ENCODE results near the gene SMCO2.
"Not testable (repeated sequence)": the region's sequence is repeated elsewhere in the genome, so short reads cannot be mapped to it uniquely, and the experiment has no call there.

SMCO2 gene

DNA sequence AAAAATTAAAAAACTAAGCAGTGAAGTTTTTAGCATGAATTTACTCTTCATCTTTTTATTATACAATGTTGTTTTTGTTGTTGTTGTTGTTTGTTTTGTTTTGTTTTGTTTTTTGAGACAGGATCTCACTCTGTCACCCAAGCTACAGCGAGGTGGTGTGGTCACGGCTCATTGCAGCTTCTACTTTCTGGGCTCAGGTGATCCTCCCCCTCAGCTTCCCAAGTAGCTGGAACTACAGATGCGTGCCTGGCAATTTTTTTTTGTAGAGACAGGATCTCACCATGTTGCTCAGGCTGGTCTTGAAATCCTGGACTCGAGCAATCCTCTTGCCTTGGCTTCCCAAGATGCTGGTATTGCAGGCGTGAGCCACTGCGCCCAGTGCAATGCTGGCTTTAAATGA is 88.8 kb downstream of the SMCO2 start:
- no peak for DNase-seq (ENCODE audit: extremely low read depth, insufficient read length)
- TF ChIP-seq, protein P1, sequence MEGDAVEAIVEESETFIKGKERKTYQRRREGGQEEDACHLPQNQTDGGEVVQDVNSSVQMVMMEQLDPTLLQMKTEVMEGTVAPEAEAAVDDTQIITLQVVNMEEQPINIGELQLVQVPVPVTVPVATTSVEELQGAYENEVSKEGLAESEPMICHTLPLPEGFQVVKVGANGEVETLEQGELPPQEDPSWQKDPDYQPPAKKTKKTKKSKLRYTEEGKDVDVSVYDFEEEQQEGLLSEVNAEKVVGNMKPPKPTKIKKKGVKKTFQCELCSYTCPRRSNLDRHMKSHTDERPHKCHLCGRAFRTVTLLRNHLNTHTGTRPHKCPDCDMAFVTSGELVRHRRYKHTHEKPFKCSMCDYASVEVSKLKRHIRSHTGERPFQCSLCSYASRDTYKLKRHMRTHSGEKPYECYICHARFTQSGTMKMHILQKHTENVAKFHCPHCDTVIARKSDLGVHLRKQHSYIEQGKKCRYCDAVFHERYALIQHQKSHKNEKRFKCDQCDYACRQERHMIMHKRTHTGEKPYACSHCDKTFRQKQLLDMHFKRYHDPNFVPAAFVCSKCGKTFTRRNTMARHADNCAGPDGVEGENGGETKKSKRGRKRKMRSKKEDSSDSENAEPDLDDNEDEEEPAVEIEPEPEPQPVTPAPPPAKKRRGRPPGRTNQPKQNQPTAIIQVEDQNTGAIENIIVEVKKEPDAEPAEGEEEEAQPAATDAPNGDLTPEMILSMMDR (IDR thresholded peaks at IDR 0.05; ENCODE audit: insufficient read depth, low read length, poor library complexity, severe bottlenecking) = no peak
- Histone ChIP-seq H3K36me3 (ENCODE audit: control insufficient read depth, insufficient read depth, low read length) (no peaks in the 10 kb centered on the region), H3K4me3 (replicated peaks; ENCODE audit: low read depth, low read length) (no peak overlapping the region), H3K27me3 (replicated peaks; ENCODE audit: control insufficient read depth, insufficient read depth, low read length) (no peaks in the 10 kb centered on the region)

DNA sequence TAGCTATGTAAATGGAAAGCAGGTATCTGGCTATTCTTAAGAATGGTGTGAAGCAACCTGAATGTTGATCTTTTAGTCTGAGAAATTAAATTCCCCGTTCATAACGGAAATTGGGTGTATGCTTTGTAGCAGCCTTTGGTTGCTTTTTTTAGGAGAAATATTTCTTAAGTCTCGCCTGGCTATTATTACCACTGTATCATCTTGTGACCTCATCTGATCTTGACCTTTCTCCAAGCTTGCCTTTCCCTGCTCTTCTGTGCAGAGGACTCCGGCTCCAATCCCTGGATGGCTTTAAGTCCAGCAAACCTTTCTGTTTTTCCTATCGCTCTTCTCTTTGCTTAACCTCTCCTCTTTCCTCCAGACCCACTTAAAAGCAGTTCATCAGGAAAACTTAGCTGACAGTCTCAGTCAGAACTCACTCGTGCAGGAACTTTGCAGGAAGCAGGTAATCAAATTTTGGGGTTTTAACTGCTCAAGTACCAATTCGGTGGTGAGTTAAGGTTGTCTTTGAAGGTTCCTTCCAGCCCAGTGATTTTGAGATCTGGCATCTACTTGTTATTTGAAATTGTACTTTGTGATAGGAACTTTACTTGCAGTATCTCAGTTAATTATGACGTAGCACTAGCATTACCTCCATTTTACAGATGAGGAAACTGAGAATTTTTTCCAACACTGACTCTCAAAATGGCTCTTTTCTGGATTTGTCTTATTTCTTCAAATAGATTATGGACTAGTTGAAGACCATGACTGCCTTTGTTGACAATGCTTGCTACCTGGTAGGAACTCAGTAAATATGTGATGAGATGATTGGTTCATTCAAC is 91.5 kb downstream of the SMCO2 start:
- TF ChIP-seq, protein P1 (IDR thresholded peaks at IDR 0.05; ENCODE audit: insufficient read depth, low read length, poor library complexity, severe bottlenecking) = no peak
- no peak for DNase-seq (ENCODE audit: extremely low read depth, insufficient read length)
- H3K4me3 ChIP-seq (replicated peaks; ENCODE audit: low read depth, low read length) = no peak overlapping the region
- H3K27me3 ChIP-seq (replicated peaks; ENCODE audit: control insufficient read depth, insufficient read depth, low read length) = no peaks in the 10 kb centered on the region
- no peaks in the 10 kb centered on the region for H3K36me3 ChIP-seq (ENCODE audit: control insufficient read depth, insufficient read depth, low read length)

DNA sequence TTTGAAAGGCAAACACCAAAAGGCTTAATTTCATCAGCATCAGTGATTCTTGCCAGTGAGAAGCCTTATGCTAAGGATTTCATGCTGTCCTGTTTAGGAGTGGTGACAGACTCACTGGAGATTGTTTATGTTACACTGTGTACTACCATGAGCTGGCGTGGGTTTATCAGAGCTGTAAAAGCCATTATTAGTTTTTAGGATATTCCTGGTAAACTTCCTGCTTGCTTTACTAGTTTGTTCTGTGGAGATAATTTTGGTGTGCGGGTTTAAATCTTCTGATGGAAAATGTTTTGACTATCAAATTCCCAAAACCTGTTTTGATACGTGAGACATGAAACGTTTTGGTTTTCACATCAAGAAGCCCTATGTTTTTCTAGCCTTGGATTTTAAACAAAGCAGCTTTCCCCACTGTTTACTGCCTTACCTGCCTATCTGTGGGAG is 92.7 kb downstream of the SMCO2 start:
- Histone ChIP-seq H3K27me3 (replicated peaks; ENCODE audit: control insufficient read depth, insufficient read depth, low read length) (no peaks in the 10 kb centered on the region), H3K4me3 (replicated peaks; ENCODE audit: low read depth, low read length) (no peak overlapping the region), H3K36me3 (ENCODE audit: control insufficient read depth, insufficient read depth, low read length) (no peaks in the 10 kb centered on the region)
- DNase-seq (ENCODE audit: extremely low read depth, insufficient read length) = no peak
- TF ChIP-seq, protein P1 (IDR thresholded peaks at IDR 0.05; ENCODE audit: insufficient read depth, low read length, poor library complexity, severe bottlenecking) = no peak

DNA sequence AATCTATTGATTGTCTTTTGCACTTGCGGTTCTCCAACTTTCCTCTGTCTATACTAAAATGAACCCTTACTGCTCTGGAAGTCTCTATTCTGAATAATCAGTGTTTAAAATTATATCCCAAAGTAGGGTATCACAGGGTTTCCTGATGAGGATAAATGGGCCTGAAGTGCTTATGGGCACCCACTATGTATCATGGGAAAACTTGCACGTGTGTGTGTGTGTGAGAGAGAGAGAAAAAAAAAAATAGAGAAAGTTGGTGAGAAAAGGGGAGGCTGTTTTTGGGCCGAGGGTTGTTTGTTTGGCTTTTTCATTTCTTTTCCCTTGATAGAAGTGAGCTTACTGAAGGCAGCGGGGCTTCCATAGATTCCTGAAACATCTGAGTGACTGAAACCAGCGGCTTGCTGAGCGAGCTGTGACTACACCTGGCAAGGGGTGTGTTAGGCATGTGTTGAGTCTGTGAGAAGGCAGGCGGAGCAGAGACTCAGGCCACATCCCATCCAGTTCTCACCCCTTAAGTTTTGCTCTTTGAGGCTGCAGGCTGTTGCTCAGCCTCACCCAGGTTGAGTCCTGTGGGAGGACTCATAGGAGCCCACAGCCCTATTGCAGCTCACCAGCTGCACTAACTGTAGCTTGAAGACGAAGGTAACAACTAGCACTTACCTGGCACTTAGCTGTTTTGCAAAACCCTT is 94.6 kb downstream of the SMCO2 start:
- no peaks in the 10 kb centered on the region for H3K27me3 ChIP-seq (replicated peaks; ENCODE audit: control insufficient read depth, insufficient read depth, low read length)
- TF ChIP-seq, protein P1 (IDR thresholded peaks at IDR 0.05; ENCODE audit: insufficient read depth, low read length, poor library complexity, severe bottlenecking) = no peak
- DNase-seq (ENCODE audit: extremely low read depth, insufficient read length) = no peak
- H3K4me3 ChIP-seq (replicated peaks; ENCODE audit: low read depth, low read length) = no peak overlapping the region
- H3K36me3 ChIP-seq (ENCODE audit: control insufficient read depth, insufficient read depth, low read length) = no peaks in the 10 kb centered on the region

DNA sequence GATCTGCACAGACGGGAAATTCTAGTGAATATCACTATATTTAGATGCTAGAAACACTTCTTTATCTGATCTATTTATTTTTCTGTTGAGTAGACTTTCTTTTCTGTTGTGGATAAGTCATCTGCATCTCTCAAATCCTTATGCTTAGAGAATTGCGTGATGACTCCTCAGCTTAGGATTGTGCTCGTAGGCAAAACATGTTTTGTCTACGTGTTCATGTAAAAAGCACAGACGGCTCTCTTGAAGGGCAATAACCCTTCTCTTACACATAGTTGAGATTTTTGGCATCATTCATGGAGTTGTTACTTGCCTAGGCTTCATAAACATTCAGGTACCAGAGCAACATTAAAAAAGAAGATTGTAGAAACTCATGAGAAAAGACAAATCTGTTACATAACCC is 96.1 kb downstream of the SMCO2 start:
- TF ChIP-seq, protein P1 (IDR thresholded peaks at IDR 0.05; ENCODE audit: insufficient read depth, low read length, poor library complexity, severe bottlenecking) = no peak
- H3K36me3 ChIP-seq (ENCODE audit: control insufficient read depth, insufficient read depth, low read length) = no peaks in the 10 kb centered on the region
- DNase-seq (ENCODE audit: extremely low read depth, insufficient read length) = no peak
- no peaks in the 10 kb centered on the region for H3K27me3 ChIP-seq (replicated peaks; ENCODE audit: control insufficient read depth, insufficient read depth, low read length)
- no peak overlapping the region for H3K4me3 ChIP-seq (replicated peaks; ENCODE audit: low read depth, low read length)

DNA sequence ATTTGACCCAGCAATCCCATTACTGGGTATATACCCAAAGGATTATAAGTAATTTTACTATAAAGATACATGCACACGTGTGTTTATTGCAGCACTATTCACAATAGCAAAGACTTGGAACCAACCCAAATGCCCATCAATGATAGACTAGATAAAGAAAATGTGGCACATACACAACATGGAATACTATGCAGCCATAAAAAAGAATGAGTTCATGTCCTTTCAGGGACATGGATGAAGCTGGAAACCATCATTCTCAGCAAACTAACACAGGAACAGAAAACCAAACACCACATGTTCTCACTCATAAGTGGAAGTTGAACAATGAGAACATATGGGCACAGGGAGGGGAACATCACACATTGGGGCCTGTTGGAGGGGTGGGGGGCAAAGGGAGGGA is 98.3 kb downstream of the SMCO2 start:
- DNase-seq (ENCODE audit: extremely low read depth, insufficient read length); H3K27me3 ChIP-seq (replicated peaks; ENCODE audit: control insufficient read depth, insufficient read depth, low read length); H3K4me3 ChIP-seq (replicated peaks; ENCODE audit: low read depth, low read length); H3K36me3 ChIP-seq (ENCODE audit: control insufficient read depth, insufficient read depth, low read length): not testable (repeated sequence)

All from GM06990 (cell line).